MM.1S (cell line): ENCODE data around the gene TLE3.

ENCODE experiments used
- DNase-seq: peaks from one replicate; pipeline ENCODE4 v3.0.0-alpha.2; 2015
- H2AFZ ChIP-seq: fragments of 300-600 bp; sonication (generic); 2 replicates; pipeline ENCODE4 v1.6.0; 2016; ENCODE audit warnings: antibody characterized with exemption, low read length
- H3F3A ChIP-seq: fragments of 300-600 bp; sonication (generic); 2 replicates; pipeline ENCODE4 v1.6.1; 2016; ENCODE audit warnings: mild to moderate bottlenecking, antibody characterized with exemption, low read length, moderate library complexity, mixed read lengths; ENCODE audit not compliant: insufficient read depth
- H3K27ac ChIP-seq: fragments of 300-600 bp; sonication (generic); 2 replicates; pipeline ENCODE4 v1.5.1; 2016; ENCODE audit warnings: mild to moderate bottlenecking, low read length
- H3K27me3 ChIP-seq: fragments of 300-600 bp; sonication (generic); replicated peaks from 2 replicates; pipeline ENCODE4 v1.6.0; 2016; ENCODE audit warnings: low read length; ENCODE audit not compliant: insufficient read depth
- H3K36me3 ChIP-seq: fragments of 300-600 bp; sonication (generic); replicated peaks from 2 replicates; pipeline ENCODE4 v1.6.1; 2016; ENCODE audit warnings: mild to moderate bottlenecking, low read length, mixed read lengths; ENCODE audit not compliant: insufficient read depth
- H3K4me1 ChIP-seq: fragments of 300-600 bp; sonication (generic); 2 replicates; pipeline ENCODE4 v1.6.1; 2016; ENCODE audit warnings: low read length, mixed read lengths
- H3K4me2 ChIP-seq: fragments of 300-600 bp; sonication (generic); 2 replicates; pipeline ENCODE4 v1.6.0; 2016; ENCODE audit warnings: low read depth, low read length
- H3K4me3 ChIP-seq: fragments of 300-600 bp; sonication (generic); 2 replicates; pipeline ENCODE4 v1.5.1; 2016; ENCODE audit warnings: low read length, mixed read lengths
- H3K79me2 ChIP-seq: fragments of 300-600 bp; sonication (generic); 2 replicates; pipeline ENCODE4 v1.6.1; 2016; ENCODE audit warnings: mixed run types, low read length, mixed read lengths
- H3K9ac ChIP-seq: fragments of 300-600 bp; sonication (generic); 2 replicates; pipeline ENCODE4 v1.6.1; 2016; ENCODE audit warnings: low read length, mixed read lengths
- H3K9me2 ChIP-seq: fragments of 300-600 bp; sonication (generic); replicated peaks from 2 replicates; pipeline ENCODE4 v1.6.1; 2016; ENCODE audit warnings: mild to moderate bottlenecking, low read length, mixed read lengths; ENCODE audit not compliant: insufficient read depth
- H3K9me3 ChIP-seq: fragments of 300-600 bp; sonication (generic); replicated peaks from 2 replicates; pipeline ENCODE4 v1.6.1; 2016; ENCODE audit warnings: mild to moderate bottlenecking, low read length, mixed read lengths; ENCODE audit not compliant: insufficient read depth
- H4K20me1 ChIP-seq: fragments of 300-600 bp; sonication (generic); 2 replicates; pipeline ENCODE4 v1.6.1; 2016; ENCODE audit warnings: mild to moderate bottlenecking, low read length, moderate library complexity, mixed read lengths; ENCODE audit not compliant: insufficient read depth
- EZH2 ChIP-seq: fragments of 300-600 bp; sonication (generic); optimal IDR thresholded peaks from 2 replicates; pipeline ENCODE3; 2017; ENCODE audit warnings: low read depth, mild to moderate bottlenecking, antibody characterized with exemption, low read length, mixed read lengths
- EZH2phosphoT487 ChIP-seq: fragments of 300-600 bp; sonication (generic); IDR thresholded peaks from 2 replicates; pipeline ENCODE4 v1.6.1; 2018; ENCODE audit warnings: antibody characterized with exemption, low read length
- TF ChIP-seq, protein P1 (sequence below): fragments of 300-600 bp; sonication (generic); IDR thresholded peaks from 2 replicates; pipeline ENCODE4 v1.5.1; 2016; ENCODE audit warnings: antibody characterized with exemption, low read length, mixed read lengths

The TLE3 gene

DNA sequence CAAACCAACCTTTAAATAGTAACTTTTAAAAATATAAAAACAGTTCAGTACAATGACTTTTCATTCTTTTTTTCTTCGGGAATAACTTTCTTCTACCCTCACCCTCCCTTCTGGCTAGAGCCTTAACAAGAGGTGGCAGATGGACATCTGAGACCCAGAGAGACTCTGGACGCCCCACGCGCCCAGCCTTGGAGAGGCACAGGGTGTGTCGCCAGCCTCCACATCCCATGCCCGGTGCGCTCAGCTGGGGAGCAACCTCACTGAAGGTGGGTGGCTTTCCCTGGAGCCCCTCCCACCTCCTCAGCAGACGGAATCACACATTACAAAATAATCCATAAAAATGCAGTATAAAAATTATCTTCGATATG is 49.5 kb downstream of the TLE3 start:
- Histone ChIP-seq H2AFZ (no peak overlapping the region), H3K4me3 (no peak overlapping the region), H3K4me2 (no peak overlapping the region), H3K27me3 (no peaks in the 10 kb centered on the region), H3K27ac (no peak overlapping the region), H4K20me1 (no peaks in the 10 kb centered on the region), H3K4me1 (no peaks in the 10 kb centered on the region), H3F3A (peaks cover 28% of the 10 kb centered on the region), H3K9ac (no peak overlapping the region), H3K9me2 (no peaks in the 10 kb centered on the region), H3K36me3 (peaks cover 21% of the 10 kb centered on the region), H3K9me3 (no peaks in the 10 kb centered on the region), H3K79me2 (0 out of 2 replicates have a peak, but pooled peaks cover 5% of the 10 kb centered on the region)
- DNase-seq: no peak
- TF ChIP-seq EZH2phosphoT487 (no peak), EZH2 (no peak)
- TF ChIP-seq, protein P1, sequence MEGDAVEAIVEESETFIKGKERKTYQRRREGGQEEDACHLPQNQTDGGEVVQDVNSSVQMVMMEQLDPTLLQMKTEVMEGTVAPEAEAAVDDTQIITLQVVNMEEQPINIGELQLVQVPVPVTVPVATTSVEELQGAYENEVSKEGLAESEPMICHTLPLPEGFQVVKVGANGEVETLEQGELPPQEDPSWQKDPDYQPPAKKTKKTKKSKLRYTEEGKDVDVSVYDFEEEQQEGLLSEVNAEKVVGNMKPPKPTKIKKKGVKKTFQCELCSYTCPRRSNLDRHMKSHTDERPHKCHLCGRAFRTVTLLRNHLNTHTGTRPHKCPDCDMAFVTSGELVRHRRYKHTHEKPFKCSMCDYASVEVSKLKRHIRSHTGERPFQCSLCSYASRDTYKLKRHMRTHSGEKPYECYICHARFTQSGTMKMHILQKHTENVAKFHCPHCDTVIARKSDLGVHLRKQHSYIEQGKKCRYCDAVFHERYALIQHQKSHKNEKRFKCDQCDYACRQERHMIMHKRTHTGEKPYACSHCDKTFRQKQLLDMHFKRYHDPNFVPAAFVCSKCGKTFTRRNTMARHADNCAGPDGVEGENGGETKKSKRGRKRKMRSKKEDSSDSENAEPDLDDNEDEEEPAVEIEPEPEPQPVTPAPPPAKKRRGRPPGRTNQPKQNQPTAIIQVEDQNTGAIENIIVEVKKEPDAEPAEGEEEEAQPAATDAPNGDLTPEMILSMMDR: no peak

DNA sequence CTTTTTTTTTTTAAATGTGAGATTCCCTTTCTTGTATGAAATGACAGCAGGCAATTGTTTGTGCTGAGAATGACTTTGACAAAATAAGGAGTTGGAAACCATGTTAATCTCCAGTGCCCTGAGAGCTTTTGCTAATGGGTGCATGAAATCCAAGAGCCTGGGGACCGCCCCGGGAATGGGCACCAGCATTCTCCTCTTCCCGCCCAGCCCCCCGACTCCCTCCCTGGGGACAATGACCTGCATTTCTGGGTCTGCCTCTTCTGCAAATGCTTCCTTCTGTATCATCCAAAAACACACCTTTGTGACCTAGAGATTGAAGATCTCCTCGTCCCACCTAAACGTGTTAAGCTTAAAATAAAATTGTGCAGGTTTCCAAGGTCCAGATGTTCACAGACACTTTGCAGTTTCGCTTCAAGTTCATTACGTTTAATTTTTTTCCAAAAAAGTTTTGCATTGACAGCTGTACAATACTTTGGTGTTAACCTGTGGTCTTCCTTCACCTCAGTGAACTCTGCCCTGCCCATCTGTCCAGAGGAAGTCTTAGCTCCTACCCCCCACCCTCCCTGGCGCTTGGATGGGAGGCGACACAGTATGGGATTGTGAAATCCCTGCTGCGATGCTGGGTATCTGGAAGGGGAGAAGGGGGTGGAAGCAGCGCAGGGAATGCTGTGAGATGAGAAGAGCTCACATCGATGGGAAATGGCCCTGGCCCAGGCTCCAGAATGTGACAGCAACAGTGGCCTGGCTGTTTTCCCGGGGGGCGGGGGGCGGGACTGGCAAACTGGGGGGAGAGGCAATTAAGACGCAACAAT is 50.1 kb downstream of the TLE3 start:
- H3K9ac ChIP-seq: no peak overlapping the region
- H3K4me2 ChIP-seq: no peak overlapping the region
- H3K4me1 ChIP-seq: no peaks in the 10 kb centered on the region
- H3K9me3 ChIP-seq: no peaks in the 10 kb centered on the region
- no peak overlapping the region for H3K27ac ChIP-seq
- H3K9me2 ChIP-seq: no peaks in the 10 kb centered on the region
- H3K4me3 ChIP-seq: no peak overlapping the region
- peaks cover 18% of the 10 kb centered on the region for H3K36me3 ChIP-seq
- TF ChIP-seq, protein P1: no peak
- no peak for TF ChIP-seq EZH2
- TF ChIP-seq EZH2phosphoT487: no peak
- H2AFZ ChIP-seq: no peak overlapping the region
- H3F3A ChIP-seq: peaks cover 28% of the 10 kb centered on the region
- no peak for DNase-seq
- H3K79me2 ChIP-seq: 0 out of 2 replicates have a peak, but pooled peaks cover 5% of the 10 kb centered on the region
- H3K27me3 ChIP-seq: no peaks in the 10 kb centered on the region
- no peaks in the 10 kb centered on the region for H4K20me1 ChIP-seq

DNA sequence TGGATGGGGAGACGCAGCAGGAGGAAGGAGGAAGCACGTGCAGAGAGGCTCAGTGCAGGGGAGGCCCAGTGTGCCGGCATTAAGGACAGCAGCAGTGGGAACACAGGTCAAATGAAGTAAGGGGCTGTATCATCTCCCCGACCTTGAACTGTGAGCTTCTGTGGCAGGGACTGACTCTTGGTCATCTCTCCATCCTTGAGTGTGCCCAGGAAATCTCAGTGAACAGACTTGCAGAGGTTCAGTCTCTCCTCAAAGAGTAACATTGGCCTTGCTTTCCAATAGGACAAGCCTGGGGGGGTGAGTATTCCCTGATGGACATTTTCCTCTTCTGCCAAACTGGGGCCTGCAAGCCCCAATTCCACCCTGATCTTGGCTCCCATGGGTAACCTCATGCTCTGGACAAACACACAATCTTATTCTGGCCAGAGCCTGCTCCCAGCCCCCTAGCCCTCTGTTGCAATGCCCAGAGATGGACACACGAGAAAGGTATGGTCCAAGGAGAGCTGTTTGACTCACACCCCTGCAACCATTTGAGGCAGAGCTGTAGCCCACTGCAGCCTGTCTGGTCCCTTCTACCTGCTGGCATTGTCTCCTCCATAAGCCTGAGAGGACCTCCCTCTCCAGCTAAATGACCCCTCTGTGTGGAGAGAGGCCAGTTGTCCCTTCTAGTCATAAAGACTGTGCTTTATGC is 50.9 kb downstream of the TLE3 start:
- Histone ChIP-seq H3K9ac (no peak overlapping the region), H3K36me3 (peaks cover 13% of the 10 kb centered on the region; the same call in 1 of the 2 replicates), H4K20me1 (no peaks in the 10 kb centered on the region), H3K79me2 (0 out of 2 replicates have a peak, but pooled peaks cover 3% of the 10 kb centered on the region), H3K27ac (no peak overlapping the region), H3F3A (peaks cover 24% of the 10 kb centered on the region), H3K9me3 (no peaks in the 10 kb centered on the region), H3K27me3 (no peaks in the 10 kb centered on the region), H3K9me2 (no peaks in the 10 kb centered on the region), H3K4me2 (no peak overlapping the region), H2AFZ (no peak overlapping the region), H3K4me1 (no peaks in the 10 kb centered on the region), H3K4me3 (no peak overlapping the region)
- TF ChIP-seq, protein P1: no peak
- no peak for DNase-seq
